Measurements from ENCODE around the gene ENOPH1. TPM values are rescaled to one million over a fixed set of nuclear protein-coding genes. Genes with fewer than 3 reads are reported as not detected.
"Not testable (repeated sequence)": the region's sequence is repeated elsewhere in the genome, so short reads cannot be mapped to it uniquely, and the experiment has no call there.

The ENOPH1 gene
- total RNA-seq, 1 donor from 2014 or later, result 28.2 TPM

- peak; percentile 17 for DNase-seq (ENCODE audit: low spot score)
These were observed 39.5 kb downstream of the ENOPH1 start for GRCh38 chr4:82469791-82470345.

DNA sequence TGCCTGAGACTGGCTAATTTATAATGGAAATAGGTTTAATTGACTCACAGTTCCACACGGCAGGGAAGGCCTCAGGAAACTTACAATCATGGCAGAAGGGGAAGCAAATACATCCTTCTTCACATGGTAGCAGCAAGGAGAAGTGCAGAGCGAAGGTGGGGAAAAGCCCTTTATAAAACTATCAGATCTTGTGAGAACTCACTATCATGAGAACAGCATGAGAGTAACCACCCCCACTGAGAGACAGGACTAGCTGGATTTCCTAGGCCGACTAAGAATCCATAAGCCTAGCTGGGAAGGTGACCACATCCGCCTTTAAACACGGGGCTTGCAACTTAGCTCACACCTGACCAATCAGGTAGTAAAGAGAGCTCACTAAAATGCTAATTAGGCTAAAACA is 42.7 kb downstream of the ENOPH1 start:
- DNase-seq (ENCODE audit: low spot score), result not testable (repeated sequence)

GRCh38 chr4:82473621-82474164 is 43.3 kb downstream of the ENOPH1 start:
- DNase-seq (ENCODE audit: low spot score), result no peak

GRCh38 chr4:82475931-82476330 is 45.5 kb downstream of the ENOPH1 start:
- not testable (repeated sequence) for DNase-seq (ENCODE audit: low spot score)

- DNase-seq (ENCODE audit: low spot score), result not testable (repeated sequence)
These were observed 47.1 kb downstream of the ENOPH1 start for GRCh38 chr4:82477469-82477868.

- DNase-seq (ENCODE audit: low spot score), result no peak
These were observed 49.2 kb downstream of the ENOPH1 start for GRCh38 chr4:82479562-82479961.

GRCh38 chr4:82480771-82481505 is 50.5 kb downstream of the ENOPH1 start:
- DNase-seq (ENCODE audit: low spot score), result no peak

- DNase-seq (ENCODE audit: low spot score), result no peak
These were observed 51.1 kb downstream of the ENOPH1 start for GRCh38 chr4:82481506-82481840.

- no peak for DNase-seq (ENCODE audit: low spot score)
These were observed 52.0 kb downstream of the ENOPH1 start for GRCh38 chr4:82482387-82482786.

GRCh38 chr4:82484996-82485783 is 54.8 kb downstream of the ENOPH1 start:
- no peak for DNase-seq (ENCODE audit: low spot score)

DNA sequence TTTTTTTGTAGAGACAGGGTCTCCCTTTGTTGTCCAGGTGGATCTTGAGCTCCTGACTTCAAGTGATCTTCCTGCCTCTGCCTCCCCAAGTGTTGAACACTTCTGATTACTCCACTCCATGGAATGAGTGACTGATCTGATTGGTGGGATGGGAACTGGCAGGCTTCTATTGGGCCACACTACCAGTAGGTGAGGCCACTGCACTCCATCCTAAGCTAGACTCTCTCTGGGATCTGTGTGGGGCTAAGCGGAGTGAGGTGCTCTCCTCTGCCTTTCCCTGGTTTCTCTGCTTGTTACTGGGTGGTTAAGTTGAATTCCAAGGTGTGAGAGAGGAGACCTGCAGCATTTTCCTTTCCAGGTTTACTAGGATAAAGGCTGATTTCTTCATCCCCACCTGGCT is 58.7 kb downstream of the ENOPH1 start:
- DNase-seq (ENCODE audit: low spot score), result no peak

DNA sequence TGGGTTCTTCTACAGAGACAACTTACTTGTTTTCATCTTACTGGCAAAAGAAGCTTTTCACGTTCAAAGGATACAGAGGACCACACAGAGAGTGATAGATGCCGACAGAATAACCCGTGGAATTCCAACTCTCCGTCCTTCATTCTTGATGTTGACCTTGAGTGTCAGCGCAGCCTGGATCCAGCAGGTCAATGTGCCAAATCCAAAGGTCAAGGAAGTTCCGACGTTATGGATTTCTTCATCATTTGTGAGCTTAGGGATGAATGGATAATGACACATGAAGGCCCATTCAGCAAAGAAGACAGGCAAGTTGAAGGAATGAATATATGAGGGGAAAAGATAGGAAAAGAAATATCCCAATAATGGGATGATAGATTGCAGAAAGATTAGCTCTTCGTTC is 59.6 kb downstream of the ENOPH1 start:
- no peak for DNase-seq (ENCODE audit: low spot score)

GRCh38 chr4:82491251-82491960 is 61.0 kb downstream of the ENOPH1 start:
- no peak for DNase-seq (ENCODE audit: low spot score)

GRCh38 chr4:82493721-82494425 is 63.5 kb downstream of the ENOPH1 start:
- no peak for DNase-seq (ENCODE audit: low spot score)

DNA sequence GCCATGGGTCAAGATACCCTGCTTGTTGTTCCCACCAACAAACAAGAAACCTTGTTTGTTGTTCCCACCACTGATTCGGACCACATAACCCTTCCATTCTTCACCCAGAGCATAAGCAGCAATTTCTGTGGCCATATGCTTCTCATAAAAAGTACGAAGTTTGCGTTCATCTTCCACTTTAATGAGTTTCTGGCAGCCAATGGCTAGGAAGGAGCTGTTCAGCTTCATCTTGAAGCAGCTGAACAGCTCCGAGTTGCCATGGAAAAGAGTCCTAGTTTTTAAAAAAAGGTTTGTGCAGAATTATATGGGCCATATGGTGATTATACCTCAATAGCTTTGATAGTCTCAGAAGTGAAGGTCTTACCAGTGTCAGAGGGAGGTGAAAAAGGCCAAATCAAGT is 65.3 kb downstream of the ENOPH1 start:
- no peak for DNase-seq (ENCODE audit: low spot score)

DNA sequence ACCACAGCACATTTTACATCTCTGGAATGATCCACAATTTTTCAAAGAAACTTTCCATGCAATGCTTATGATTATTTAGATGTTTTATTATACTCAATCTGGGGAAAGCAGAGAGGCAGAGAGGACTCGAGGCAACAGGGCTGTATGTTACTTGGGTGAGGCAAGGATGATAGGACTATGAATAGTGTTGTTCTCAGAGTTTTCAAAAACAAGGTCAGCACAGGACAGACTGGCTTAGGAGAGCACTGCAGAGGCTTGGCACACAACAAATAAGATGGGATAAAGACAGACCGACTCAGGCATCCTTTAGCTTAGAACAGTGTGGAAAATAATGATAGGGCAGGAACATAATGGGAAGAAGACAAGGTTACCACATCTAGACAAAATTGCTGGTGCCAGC is 66.0 kb downstream of the ENOPH1 start:
- no peak for DNase-seq (ENCODE audit: low spot score)

- DNase-seq (ENCODE audit: low spot score), result no peak
These were observed 69.5 kb downstream of the ENOPH1 start for GRCh38 chr4:82499738-82500434.

DNA sequence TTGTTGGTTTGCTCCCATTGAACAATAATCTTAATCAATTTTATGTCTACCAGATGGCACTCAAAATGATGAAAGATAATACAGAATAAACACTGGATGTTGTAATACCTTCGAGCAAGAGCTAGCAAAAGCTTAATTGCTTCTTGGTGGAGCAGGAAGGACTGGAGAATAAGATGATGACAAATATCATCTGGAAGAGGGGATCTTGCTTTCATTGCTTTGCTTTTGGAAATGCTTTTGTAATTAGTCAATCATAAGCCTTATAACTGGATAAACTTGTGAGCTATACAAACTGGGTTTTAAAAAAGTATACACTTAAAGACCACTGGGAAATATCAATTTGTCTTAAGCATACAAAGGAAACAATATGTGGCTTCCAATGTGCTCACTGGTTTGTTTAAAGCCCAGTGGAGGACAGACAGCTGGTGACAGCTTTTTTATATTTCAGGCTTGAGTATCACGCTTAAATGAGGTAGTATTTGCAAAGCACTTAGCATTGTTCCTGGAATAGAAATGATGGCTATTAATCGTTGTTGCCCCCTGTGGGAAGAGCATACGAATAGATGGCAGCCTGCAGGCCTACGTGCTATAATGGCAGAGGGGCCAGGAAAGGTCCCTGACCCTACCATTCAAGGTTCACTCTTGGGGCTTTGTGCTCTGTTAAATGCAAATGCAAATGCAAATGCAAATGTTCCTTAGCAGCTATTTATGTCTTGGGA is 70.2 kb downstream of the ENOPH1 start:
- DNase-seq (ENCODE audit: low spot score), result no peak

GRCh38 chr4:82501154-82501442 is 70.7 kb downstream of the ENOPH1 start:
- no peak for DNase-seq (ENCODE audit: low spot score)

DNA sequence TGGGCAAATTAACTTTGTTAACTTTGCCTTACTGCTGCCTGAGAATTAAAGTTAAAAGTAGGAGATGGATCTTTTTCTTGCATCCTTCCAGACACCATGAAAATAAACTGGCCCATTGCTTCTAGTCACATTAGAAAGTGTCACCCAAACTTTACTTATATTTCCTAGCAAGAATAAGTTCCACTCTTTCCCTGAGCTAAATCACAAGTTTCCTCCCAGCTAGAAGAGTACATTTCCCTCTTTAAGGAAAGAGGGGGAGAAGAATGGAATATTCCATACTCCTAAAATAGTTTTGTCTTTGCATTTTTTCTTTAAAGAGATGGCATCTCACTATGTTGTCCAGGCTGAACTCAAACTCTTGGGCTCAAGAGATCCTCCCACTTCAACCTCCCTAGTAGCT is 77.6 kb downstream of the ENOPH1 start:
- no peak for DNase-seq (ENCODE audit: low spot score)
